GM12872 (cell line): ENCODE results near the gene GRK5.

Experiments used
- CTCF ChIP-seq: IDR thresholded peaks from 3 replicates; pipeline ENCODE4 v1.5.1; 2011; ENCODE audit warnings: low read depth, mild to moderate bottlenecking, low read length, moderate library complexity; ENCODE audit not compliant: insufficient read depth

The GRK5 gene

GRCh38 chr10:119406137-119406536 lies 198.8 kb downstream of the GRK5 start:
- TF ChIP-seq CTCF, result no peak

- no peak for TF ChIP-seq CTCF
These were observed 199.4 kb downstream of the GRK5 start for GRCh38 chr10:119406601-119407253.

GRCh38 chr10:119407254-119407777 lies 199.9 kb downstream of the GRK5 start:
- no peak for TF ChIP-seq CTCF

- no peak for TF ChIP-seq CTCF
These were observed 200.7 kb downstream of the GRK5 start for GRCh38 chr10:119408072-119408471.

GRCh38 chr10:119408969-119409371 lies 201.6 kb downstream of the GRK5 start:
- no peak for TF ChIP-seq CTCF

GRCh38 chr10:119409385-119409784 lies 202.0 kb downstream of the GRK5 start:
- TF ChIP-seq CTCF, result no peak

GRCh38 chr10:119409906-119410305 lies 202.5 kb downstream of the GRK5 start:
- no peak for TF ChIP-seq CTCF
